HG03108 (cell line): ENCODE measurements around the gene PCDH9.

ENCODE experiments used
- ATAC-seq: cut with Tn5 transposase; IDR thresholded peaks from one replicate; pipeline ENCODE4 v1.9.1; 2021; ENCODE audit warnings: moderate library complexity; ENCODE audit not compliant: unreplicated experiment

PCDH9 gene

GRCh38 chr13:66984241-66984640 is 245.9 kb downstream of the PCDH9 start:
- ATAC-seq, result no peak

GRCh38 chr13:66981912-66982311 is 248.2 kb downstream of the PCDH9 start:
- ATAC-seq, result no peak

GRCh38 chr13:66977161-66977560 is 253.0 kb downstream of the PCDH9 start:
- ATAC-seq, result no peak

GRCh38 chr13:66974889-66975288 is 255.2 kb downstream of the PCDH9 start:
- no peak for ATAC-seq

GRCh38 chr13:66974174-66974573 is 256.0 kb downstream of the PCDH9 start:
- no peak for ATAC-seq

GRCh38 chr13:66972659-66973058 is 257.5 kb downstream of the PCDH9 start:
- no peak for ATAC-seq

GRCh38 chr13:66971004-66971403 is 259.1 kb downstream of the PCDH9 start:
- ATAC-seq, result no peak

- no peak for ATAC-seq
These were observed 260.8 kb downstream of the PCDH9 start for GRCh38 chr13:66969291-66969690.

- ATAC-seq, result no peak
These were observed 262.1 kb downstream of the PCDH9 start for GRCh38 chr13:66967811-66968597.

GRCh38 chr13:66965181-66965580 is 265.0 kb downstream of the PCDH9 start:
- ATAC-seq, result no peak

- no peak for ATAC-seq
These were observed 267.2 kb downstream of the PCDH9 start for GRCh38 chr13:66962953-66963352.

- no peak for ATAC-seq
These were observed 271.5 kb downstream of the PCDH9 start for GRCh38 chr13:66958611-66959010.

GRCh38 chr13:66952507-66952906 is 277.6 kb downstream of the PCDH9 start:
- no peak for ATAC-seq

- ATAC-seq, result no peak
These were observed 278.7 kb downstream of the PCDH9 start for GRCh38 chr13:66951426-66951825.

GRCh38 chr13:66950666-66951065 is 279.5 kb downstream of the PCDH9 start:
- ATAC-seq, result no peak

- no peak for ATAC-seq
These were observed 281.2 kb downstream of the PCDH9 start for GRCh38 chr13:66948910-66949309.

- no peak for ATAC-seq
These were observed 286.6 kb downstream of the PCDH9 start for GRCh38 chr13:66943530-66943929.

- ATAC-seq, result no peak
These were observed 290.0 kb downstream of the PCDH9 start for GRCh38 chr13:66940113-66940512.

GRCh38 chr13:66937423-66937822 is 292.7 kb downstream of the PCDH9 start:
- no peak for ATAC-seq

GRCh38 chr13:66933994-66934393 is 296.1 kb downstream of the PCDH9 start:
- ATAC-seq, result no peak

GRCh38 chr13:66933527-66933926 is 296.6 kb downstream of the PCDH9 start:
- ATAC-seq, result no peak

GRCh38 chr13:66927562-66927961 is 302.6 kb downstream of the PCDH9 start:
- no peak for ATAC-seq
